ENCODE results near the gene DMD.

DNA sequence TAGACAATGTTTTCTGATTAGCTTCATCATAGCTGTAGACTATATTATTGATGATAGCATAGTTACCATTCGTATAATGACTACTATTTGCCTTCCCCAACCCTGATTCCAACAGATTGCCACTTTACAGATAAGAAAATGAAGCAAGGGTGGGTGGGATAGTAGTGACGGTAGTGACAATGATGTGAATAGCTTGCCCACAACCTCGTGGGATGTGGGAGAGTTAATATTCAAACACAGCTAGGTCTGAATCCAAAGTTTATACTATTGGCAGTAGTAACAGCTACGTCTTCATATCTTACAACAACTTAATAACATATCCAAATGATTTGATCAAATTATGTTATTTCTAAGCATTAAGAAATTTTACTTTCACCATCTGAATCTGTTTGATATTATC lies 1372.7 kb downstream of the DMD start:
- TF ChIP-seq, protein P1, sequence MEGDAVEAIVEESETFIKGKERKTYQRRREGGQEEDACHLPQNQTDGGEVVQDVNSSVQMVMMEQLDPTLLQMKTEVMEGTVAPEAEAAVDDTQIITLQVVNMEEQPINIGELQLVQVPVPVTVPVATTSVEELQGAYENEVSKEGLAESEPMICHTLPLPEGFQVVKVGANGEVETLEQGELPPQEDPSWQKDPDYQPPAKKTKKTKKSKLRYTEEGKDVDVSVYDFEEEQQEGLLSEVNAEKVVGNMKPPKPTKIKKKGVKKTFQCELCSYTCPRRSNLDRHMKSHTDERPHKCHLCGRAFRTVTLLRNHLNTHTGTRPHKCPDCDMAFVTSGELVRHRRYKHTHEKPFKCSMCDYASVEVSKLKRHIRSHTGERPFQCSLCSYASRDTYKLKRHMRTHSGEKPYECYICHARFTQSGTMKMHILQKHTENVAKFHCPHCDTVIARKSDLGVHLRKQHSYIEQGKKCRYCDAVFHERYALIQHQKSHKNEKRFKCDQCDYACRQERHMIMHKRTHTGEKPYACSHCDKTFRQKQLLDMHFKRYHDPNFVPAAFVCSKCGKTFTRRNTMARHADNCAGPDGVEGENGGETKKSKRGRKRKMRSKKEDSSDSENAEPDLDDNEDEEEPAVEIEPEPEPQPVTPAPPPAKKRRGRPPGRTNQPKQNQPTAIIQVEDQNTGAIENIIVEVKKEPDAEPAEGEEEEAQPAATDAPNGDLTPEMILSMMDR (IDR thresholded peaks at IDR 0.05; ENCODE audit: poor library complexity, severe bottlenecking): no peak
- no peak for TF ChIP-seq POLR2AphosphoS5 (IDR thresholded peaks at IDR 0.05)
